ENCODE results near the gene HYAL3. TPM values are rescaled to one million over a fixed set of nuclear protein-coding genes. Genes with fewer than 3 reads are reported as not detected.

Gene HYAL3
- total RNA-seq, 1 experiment from 2014 or later, result 10.3 TPM

DNA sequence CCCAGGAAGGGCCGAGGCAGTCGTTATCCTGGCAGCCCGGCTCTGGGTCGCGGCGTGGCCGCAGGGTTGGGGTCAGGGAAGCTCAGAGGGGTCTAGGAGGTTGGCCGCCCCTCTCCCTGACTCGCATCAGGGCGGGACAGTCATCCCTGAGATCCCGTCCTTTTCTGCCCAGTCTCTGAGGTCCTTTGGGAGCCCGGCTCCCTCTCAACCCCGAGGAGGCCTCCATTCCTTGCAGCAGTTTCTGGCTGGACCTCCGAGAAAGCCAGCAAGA is 22.8 kb upstream of the HYAL3 start:
- no peak for ATAC-seq
- no peaks in the 10 kb centered on the region for H3K27me3 ChIP-seq (ENCODE audit: insufficient read depth, low read length)
- H2AFZ ChIP-seq (ENCODE audit: low read depth, low read length, poor library complexity, severe bottlenecking), result no peak overlapping the region
- H3K4me2 ChIP-seq (ENCODE audit: low read length), result peak overlapping the region; percentile 92
- no peak for TF ChIP-seq FOSL1 (IDR thresholded peaks at IDR 0.05; ENCODE audit: low read depth)
- no peak for TF ChIP-seq EZH2 (IDR thresholded peaks at IDR 0.05)
- TF ChIP-seq ZBTB33 (IDR thresholded peaks at IDR 0.05; ENCODE audit: extremely low read depth, insufficient replicate concordance, low read length), result no peak
- TF ChIP-seq POLR2AphosphoS5 (IDR thresholded peaks at IDR 0.05; ENCODE audit: low read depth, low read length), result no peak
- no peak for TF ChIP-seq SP1 (IDR thresholded peaks at IDR 0.05; ENCODE audit: low read depth)
- no peak for TF ChIP-seq YY1 (IDR thresholded peaks at IDR 0.05; ENCODE audit: extremely low read depth, insufficient replicate concordance, low read depth, low read length)
- no peak for TF ChIP-seq JUND (IDR thresholded peaks at IDR 0.05)
- TF ChIP-seq SIN3A (IDR thresholded peaks at IDR 0.05; ENCODE audit: low read depth), result no peak
- no peak for TF ChIP-seq TCF7L2 (IDR thresholded peaks at IDR 0.05; ENCODE audit: borderline replicate concordance, extremely low read depth, insufficient read depth, insufficient read length)
- TF ChIP-seq SRF (IDR thresholded peaks at IDR 0.05; ENCODE audit: low read depth), result no peak
- no peak for TF ChIP-seq ZFX (IDR thresholded peaks at IDR 0.05)
- no peak for DNase-seq (ENCODE audit: low read depth, low spot score)
- peak overlapping the region; percentile 88 for H3K9ac ChIP-seq (ENCODE audit: low read length)
- intact Hi-C loops (cut with micrococcal nuclease), result no loop called here
- ChIA-PET POLR2A (interaction anchor here (1.1 kb wide), 1 partner anchor 22 kb away, joined by 3 read pairs; the partner anchor contains the start of genes HYAL3 and NAA80), CTCF (interaction anchor here (1.0 to 1.4 kb wide), 5 partner anchors 16 to 62 kb away, joined by 3 to 11 read pairs (median 8); partner anchors contain the start of genes HYAL1, HYAL3, IFRD2 and NAA80), RAD21 (ENCODE audit: low non-redundant PET in 1 of 2, low total read pairs in 2 of 2, uncharacterized antibody in 2 of 2, unreplicated experiment in 2 of 2) (no interaction called here)
- H3K27ac ChIP-seq (ENCODE audit: low read depth, low read length), result peak overlapping the region; percentile 93
- H3K4me3 ChIP-seq (replicated peaks in 1 of 2; ENCODE audit: low read depth in 1 of 2, low read length in 2 of 2), result peak overlapping the region; percentile 64 to 92
- peaks cover 51 to 76% of the 10 kb centered on the region in 2 experiments for H3K4me1 ChIP-seq (ENCODE audit: control insufficient read depth in 1 of 2, insufficient read depth in 2 of 2, low read length in 2 of 2)
- H3K36me3 ChIP-seq (ENCODE audit: control insufficient read depth in 1 of 2, insufficient read depth in 2 of 2, low read length in 2 of 2), result peaks cover 9 to 29% of the 10 kb centered on the region in 2 experiments; a peak in 2 of 4 replicates
- no TSS peak for BruUV-seq (replicated peaks)
- no peaks in the 10 kb centered on the region for H4K20me1 ChIP-seq (ENCODE audit: insufficient read depth)
- no peaks in the 10 kb centered on the region for H3K9me2 ChIP-seq (ENCODE audit: insufficient read depth)
- no peaks in the 10 kb centered on the region for H3K9me3 ChIP-seq (ENCODE audit: control insufficient read depth in 1 of 2, insufficient read depth in 1 of 2, low read depth in 1 of 2, low read length in 2 of 2)
- H3K79me2 ChIP-seq (ENCODE audit: insufficient read depth, low read length), result peaks cover 53% of the 10 kb centered on the region

All from HCT116 (cell line).